ENCODE data around the gene SPATA6L. TPM values are rescaled to one million over a fixed set of nuclear protein-coding genes. Genes with fewer than 3 reads are reported as not detected.

SPATA6L gene
- total RNA-seq, 1 experiment from 2014 or later = 0.57 TPM

- peak within 1 kb of the TSS; percentile 70 for H3K27ac ChIP-seq (ENCODE audit: low read depth, low read length)
- no peaks in the 10 kb centered on the region for H3K9me2 ChIP-seq (ENCODE audit: insufficient read depth)
- POLR2A ChIA-PET = no interaction called here
- DNase-seq (ENCODE audit: low read depth, low spot score) = peak; percentile 80
- no TSS peak for BruUV-seq (replicated peaks)
- H3K9me3 ChIP-seq (ENCODE audit: control insufficient read depth in 1 of 2, insufficient read depth in 1 of 2, low read depth in 1 of 2, low read length in 2 of 2) = no peaks in the 10 kb centered on the region
- H3K27me3 ChIP-seq (ENCODE audit: insufficient read depth, low read length) = no peaks in the 10 kb centered on the region
- CTCF ChIA-PET = interaction anchor here (1.0 to 1.7 kb wide), 4 partner anchors 22 to 939 kb away, joined by 3 to 4 read pairs (median 3); no protein-coding TSS in a partner anchor
- intact Hi-C loops (cut with micrococcal nuclease) = loop anchor here (10.0 kb wide), 2 partner anchors 322 to 932 kb away; partner anchors contain the start of gene JAK2
- H3K79me2 ChIP-seq (ENCODE audit: insufficient read depth, low read length) = no peaks in the 10 kb centered on the region; the same call in 1 of the 2 replicates
- no peaks in the 10 kb centered on the region for H3K36me3 ChIP-seq (ENCODE audit: control insufficient read depth in 1 of 2, insufficient read depth in 2 of 2, low read length in 2 of 2)
- peak; percentile 94 for ATAC-seq
- peak within 1 kb of the TSS; percentile 82 for H3K9ac ChIP-seq (ENCODE audit: low read length)
- RAD21 ChIA-PET (ENCODE audit: low non-redundant PET in 1 of 2, low total read pairs in 2 of 2, uncharacterized antibody in 2 of 2, unreplicated experiment in 2 of 2) = no interaction called here
- H2AFZ ChIP-seq (ENCODE audit: low read depth, low read length, poor library complexity, severe bottlenecking) = peak within 1 kb of the TSS; percentile 85
- peaks cover 17 to 28% of the 10 kb centered on the region in 2 experiments for H3K4me1 ChIP-seq (ENCODE audit: control insufficient read depth in 1 of 2, insufficient read depth in 2 of 2, low read length in 2 of 2)
- peak within 1 kb of the TSS; percentile 92 for H3K4me2 ChIP-seq (ENCODE audit: low read length)
- peak within 1 kb of the TSS; percentile 75 to 77 for H3K4me3 ChIP-seq (replicated peaks in 1 of 2; ENCODE audit: low read depth in 1 of 2, low read length in 2 of 2)
- H4K20me1 ChIP-seq (ENCODE audit: insufficient read depth) = no peaks in the 10 kb centered on the region
- TF ChIP-seq ZFX (IDR thresholded peaks at IDR 0.05) (peak; percentile 67), ZBTB33 (IDR thresholded peaks at IDR 0.05; ENCODE audit: extremely low read depth, insufficient replicate concordance, low read length) (no peak), EZH2phosphoT487 (IDR thresholded peaks at IDR 0.05; ENCODE audit: borderline replicate concordance) (no peak), EGR1 (IDR thresholded peaks at IDR 0.05; ENCODE audit: low read depth) (peak; percentile 78), CTCF (IDR thresholded peaks at IDR 0.05 in 2 of 3, conservative IDR thresholded peaks at IDR 0.05 in 1 of 3; ENCODE audit: borderline replicate concordance in 1 of 3, insufficient read depth in 1 of 3, low read depth in 2 of 3, low read length in 2 of 3) (peak; percentile 33 to 50 (median 37); a peak in 5 of 6 replicates), SP1 (IDR thresholded peaks at IDR 0.05; ENCODE audit: low read depth) (no peak), ELF1 (IDR thresholded peaks at IDR 0.05; ENCODE audit: borderline replicate concordance, low read depth) (peak; percentile 90), YY1 (IDR thresholded peaks at IDR 0.05; ENCODE audit: extremely low read depth, insufficient replicate concordance, low read depth, low read length) (peak; percentile 80), FOSL1 (IDR thresholded peaks at IDR 0.05; ENCODE audit: low read depth) (no peak), ZNF274 (IDR thresholded peaks at IDR 0.05; ENCODE audit: low read depth, low read length) (no peak), MAX (IDR thresholded peaks at IDR 0.05) (peak; percentile 51), JUND (IDR thresholded peaks at IDR 0.05) (no peak; the same call in 1 of the 2 replicates), TCF7L2 (IDR thresholded peaks at IDR 0.05; ENCODE audit: borderline replicate concordance, extremely low read depth, insufficient read depth, insufficient read length) (peak; percentile 80), SIN3A (IDR thresholded peaks at IDR 0.05; ENCODE audit: low read depth) (peak; percentile 40; the same call in 1 of the 2 replicates), RAD21 (IDR thresholded peaks at IDR 0.05; ENCODE audit: low read depth) (peak; percentile 63), SRF (IDR thresholded peaks at IDR 0.05; ENCODE audit: low read depth) (peak; percentile 21; the same call in 1 of the 2 replicates), CEBPB (IDR thresholded peaks at IDR 0.05; ENCODE audit: low read depth) (no peak), ATF3 (IDR thresholded peaks at IDR 0.05) (no peak), POLR2AphosphoS5 (IDR thresholded peaks at IDR 0.05; ENCODE audit: low read depth, low read length) (peak; percentile 93), CBX3 (IDR thresholded peaks at IDR 0.05; ENCODE audit: low read depth) (peak; percentile 86), EZH2 (IDR thresholded peaks at IDR 0.05) (no peak)
Observed at GRCh38 chr9:4662108-4662988, 3.9 kb downstream of the SPATA6L start, which contains the start of gene PLPP6. TSS of gene PLPP6 (plus strand) at chr9:4662294. CDS start at chr9:4662376, 82 bp downstream.

All from HCT116 (cell line).